K562 (cell line): ENCODE data around the gene PCDH7.

Source experiments
- IRF1 ChIP-seq: sonication (generic); formaldehyde crosslinking; IDR thresholded peaks from 2 replicates; pipeline ENCODE4 v1.8.0; 2022; ENCODE audit warnings: missing genetic modification reagents, mild to moderate bottlenecking, borderline replicate concordance
- RAD51 ChIP-seq: fragments of 450-650 bp; IDR thresholded peaks from 2 replicates; pipeline ENCODE4 v1.7.1; 2016; ENCODE audit warnings: low read depth, mild to moderate bottlenecking, borderline replicate concordance
- SP1 ChIP-seq: sonication (generic); formaldehyde crosslinking; IDR thresholded peaks from 2 replicates; pipeline ENCODE4 v1.8.1; 2022; ENCODE audit warnings: mild to moderate bottlenecking, missing genetic modification reagents
- ZNF347 ChIP-seq: fragments of 450-650 bp; formaldehyde crosslinking; IDR thresholded peaks from 2 replicates; pipeline ENCODE4 v1.4.0; 2020; ENCODE audit warnings: low read depth, mild to moderate bottlenecking, moderate library complexity

GRCh38 chr4:30726090-30726675, 6.0 kb downstream of the PCDH7 start:
- no peak for TF ChIP-seq SP1
- TF ChIP-seq ZNF347 (CRISPR knock-in tag) = no peak
- TF ChIP-seq IRF1 = no peak
- no peak for TF ChIP-seq RAD51
